ENCODE measurements around the gene C12orf57.

Gene C12orf57

GRCh38 chr12:6914246-6914946, 29.4 kb upstream of the C12orf57 start, which contains the start of gene ENO2:
Gene ENO2 (plus strand): TSS chr12:6914580. CDS start chr12:6915833, 1,253 bp downstream.
- Mint-ChIP-seq H3K36me3 (ENCODE audit: low read depth) (no peaks in the 10 kb centered on the region), H3K4me1 (ENCODE audit: low read depth) (peaks cover 46% of the 10 kb centered on the region), H3K27me3 (peaks cover 69% of the 10 kb centered on the region), H3K27ac (peak within 1 kb of the TSS; percentile 45), H3K9me3 (no peaks in the 10 kb centered on the region), H3K4me3 (peak within 1 kb of the TSS; percentile 84)
- intact Hi-C loops (cut with micrococcal nuclease) = no loop called here

- intact Hi-C loops (cut with micrococcal nuclease) = no loop called here
- peak overlapping the region; percentile 84 for H3K4me3 Mint-ChIP-seq
- peaks cover 49% of the 10 kb centered on the region for H3K4me1 Mint-ChIP-seq (ENCODE audit: low read depth)
- peak overlapping the region; percentile 45 for H3K27ac Mint-ChIP-seq
- no peaks in the 10 kb centered on the region for H3K36me3 Mint-ChIP-seq (ENCODE audit: low read depth)
- H3K9me3 Mint-ChIP-seq = no peaks in the 10 kb centered on the region
- H3K27me3 Mint-ChIP-seq = peaks cover 73% of the 10 kb centered on the region
Observed at GRCh38 chr12:6914947-6915788, 28.7 kb upstream of the C12orf57 start.

- Mint-ChIP-seq H3K27ac (no peak overlapping the region), H3K36me3 (ENCODE audit: low read depth) (no peaks in the 10 kb centered on the region), H3K9me3 (no peaks in the 10 kb centered on the region), H3K27me3 (peaks cover 75% of the 10 kb centered on the region), H3K4me3 (no peak overlapping the region), H3K4me1 (ENCODE audit: low read depth) (peaks cover 50% of the 10 kb centered on the region)
- intact Hi-C loops (cut with micrococcal nuclease) = no loop called here
Observed at GRCh38 chr12:6915789-6916285, 28.0 kb upstream of the C12orf57 start.

GRCh38 chr12:6916426-6917200, 27.2 kb upstream of the C12orf57 start:
- Mint-ChIP-seq H3K27me3 (peaks cover 78% of the 10 kb centered on the region), H3K27ac (no peak overlapping the region), H3K9me3 (no peaks in the 10 kb centered on the region), H3K36me3 (ENCODE audit: low read depth) (no peaks in the 10 kb centered on the region), H3K4me1 (ENCODE audit: low read depth) (peaks cover 54% of the 10 kb centered on the region), H3K4me3 (no peak overlapping the region)
- intact Hi-C loops (cut with micrococcal nuclease) = no loop called here

- H3K27ac Mint-ChIP-seq = no peak overlapping the region
- H3K9me3 Mint-ChIP-seq = no peaks in the 10 kb centered on the region
- H3K4me3 Mint-ChIP-seq = no peak overlapping the region
- H3K27me3 Mint-ChIP-seq = peaks cover 74% of the 10 kb centered on the region
- H3K4me1 Mint-ChIP-seq (ENCODE audit: low read depth) = peaks cover 64% of the 10 kb centered on the region
- intact Hi-C loops (cut with micrococcal nuclease) = no loop called here
- H3K36me3 Mint-ChIP-seq (ENCODE audit: low read depth) = no peaks in the 10 kb centered on the region
Observed at GRCh38 chr12:6917491-6918231, 26.2 kb upstream of the C12orf57 start.

- Mint-ChIP-seq H3K4me3 (no peak overlapping the region), H3K4me1 (ENCODE audit: low read depth) (peaks cover 64% of the 10 kb centered on the region), H3K27ac (peak overlapping the region; percentile 42), H3K9me3 (no peaks in the 10 kb centered on the region), H3K27me3 (peaks cover 56% of the 10 kb centered on the region), H3K36me3 (ENCODE audit: low read depth) (no peaks in the 10 kb centered on the region)
- intact Hi-C loops (cut with micrococcal nuclease) = no loop called here
Observed at GRCh38 chr12:6919588-6919987, 24.2 kb upstream of the C12orf57 start.

- no peaks in the 10 kb centered on the region for H3K36me3 Mint-ChIP-seq (ENCODE audit: low read depth)
- peaks cover 51% of the 10 kb centered on the region for H3K27me3 Mint-ChIP-seq
- no peak overlapping the region for H3K27ac Mint-ChIP-seq
- intact Hi-C loops (cut with micrococcal nuclease) = no loop called here
- H3K4me3 Mint-ChIP-seq = no peak overlapping the region
- peaks cover 71% of the 10 kb centered on the region for H3K4me1 Mint-ChIP-seq (ENCODE audit: low read depth)
- no peaks in the 10 kb centered on the region for H3K9me3 Mint-ChIP-seq
Observed at GRCh38 chr12:6921539-6921938, 22.3 kb upstream of the C12orf57 start.

GRCh38 chr12:6921996-6922946, 21.6 kb upstream of the C12orf57 start:
- Mint-ChIP-seq H3K36me3 (ENCODE audit: low read depth) (no peaks in the 10 kb centered on the region), H3K27me3 (peaks cover 51% of the 10 kb centered on the region), H3K4me3 (peak overlapping the region; percentile 59), H3K4me1 (ENCODE audit: low read depth) (peaks cover 72% of the 10 kb centered on the region), H3K27ac (peak overlapping the region; percentile 56), H3K9me3 (no peaks in the 10 kb centered on the region)
- intact Hi-C loops (cut with micrococcal nuclease) = no loop called here

- intact Hi-C loops (cut with micrococcal nuclease) = no loop called here
- Mint-ChIP-seq H3K4me1 (ENCODE audit: low read depth) (peaks cover 74% of the 10 kb centered on the region), H3K36me3 (ENCODE audit: low read depth) (no peaks in the 10 kb centered on the region), H3K4me3 (peak overlapping the region; percentile 59), H3K27me3 (peaks cover 48% of the 10 kb centered on the region), H3K27ac (peak overlapping the region; percentile 56), H3K9me3 (no peaks in the 10 kb centered on the region)
Observed at GRCh38 chr12:6923003-6923732, 20.7 kb upstream of the C12orf57 start.

- Mint-ChIP-seq H3K27ac (no peak overlapping the region), H3K36me3 (ENCODE audit: low read depth) (peaks cover 5% of the 10 kb centered on the region), H3K9me3 (no peaks in the 10 kb centered on the region), H3K4me3 (no peak overlapping the region), H3K27me3 (peaks cover 52% of the 10 kb centered on the region), H3K4me1 (ENCODE audit: low read depth) (peaks cover 79% of the 10 kb centered on the region)
- intact Hi-C loops (cut with micrococcal nuclease) = loop anchor here (2.0 kb wide), 1 partner anchor 15 kb away; no protein-coding TSS in a partner anchor
Observed at GRCh38 chr12:6923851-6924250, 20.0 kb upstream of the C12orf57 start.

GRCh38 chr12:6925239-6925539, 18.6 kb upstream of the C12orf57 start:
- no peaks in the 10 kb centered on the region for H3K9me3 Mint-ChIP-seq
- H3K4me1 Mint-ChIP-seq (ENCODE audit: low read depth) = peaks cover 82% of the 10 kb centered on the region
- H3K27ac Mint-ChIP-seq = peak overlapping the region; percentile 20
- intact Hi-C loops (cut with micrococcal nuclease) = loop anchor here (2.0 kb wide), 1 partner anchor 14 kb away; no protein-coding TSS in a partner anchor
- H3K4me3 Mint-ChIP-seq = no peak overlapping the region
- peaks cover 51% of the 10 kb centered on the region for H3K27me3 Mint-ChIP-seq
- peaks cover 9% of the 10 kb centered on the region for H3K36me3 Mint-ChIP-seq (ENCODE audit: low read depth)
